ENCODE results near the gene ABHD8.

ABHD8 gene

GRCh38 chr19:17309198-17309964 is 6.2 kb upstream of the ABHD8 start, which contains the start of gene DDA1:
Gene DDA1, plus strand, starts transcription at chr19:17309563. Its CDS starts 92 bp downstream, at chr19:17309655.
- H3K4me3 ChIP-seq (ENCODE audit: low read depth, low read length), result peak within 1 kb of the TSS; percentile 99
- TF ChIP-seq CTCF (IDR thresholded peaks at IDR 0.05; ENCODE audit: borderline replicate concordance, insufficient read depth, low read depth, low read length), result no peak

- no peak overlapping the region for H3K4me3 ChIP-seq (ENCODE audit: low read depth, low read length)
- no peak for TF ChIP-seq CTCF (IDR thresholded peaks at IDR 0.05; ENCODE audit: borderline replicate concordance, insufficient read depth, low read depth, low read length)
These were observed 4.7 kb upstream of the ABHD8 start for GRCh38 chr19:17307876-17308377.

- peak overlapping the region; percentile 91 for H3K4me3 ChIP-seq (ENCODE audit: low read depth, low read length)
- TF ChIP-seq CTCF (IDR thresholded peaks at IDR 0.05; ENCODE audit: borderline replicate concordance, insufficient read depth, low read depth, low read length), result no peak
These were observed 3.1 kb upstream of the ABHD8 start for GRCh38 chr19:17306285-17306714.

GRCh38 chr19:17305517-17306284 is 2.5 kb upstream of the ABHD8 start, which contains the start of gene MRPL34:
Gene MRPL34, plus strand, starts transcription at chr19:17305872. Its CDS starts 21 bp downstream, at chr19:17305893.
- TF ChIP-seq CTCF (IDR thresholded peaks at IDR 0.05; ENCODE audit: borderline replicate concordance, insufficient read depth, low read depth, low read length), result peak; percentile 74

GRCh38 chr19:17305216-17305516 is 1.9 kb upstream of the ABHD8 start:
- no peak for TF ChIP-seq CTCF (IDR thresholded peaks at IDR 0.05; ENCODE audit: borderline replicate concordance, insufficient read depth, low read depth, low read length)
- peak overlapping the region; percentile 91 for H3K4me3 ChIP-seq (ENCODE audit: low read depth, low read length)

More at GRCh38 chr19:17305517-17306284, 2.5 kb upstream of the ABHD8 start, which contains the start of gene MRPL34:
- peak within 1 kb of the TSS; percentile 91 for H3K4me3 ChIP-seq (ENCODE audit: low read depth, low read length)

GRCh38 chr19:17304386-17305215 is 1.4 kb upstream of the ABHD8 start:
- TF ChIP-seq CTCF (IDR thresholded peaks at IDR 0.05; ENCODE audit: borderline replicate concordance, insufficient read depth, low read depth, low read length), result no peak
- no peak overlapping the region for H3K4me3 ChIP-seq (ENCODE audit: low read depth, low read length)
